Gastrocnemius medialis (tissue), 4 donors: ENCODE measurements around the gene CYP27A1.
A peak's percentile ranks its signal among the peaks of the same experiment; 100 is the strongest.

ENCODE experiments used
- POLR2A ChIP-seq, 2 donors: fragments of 450-650 bp; IDR thresholded peaks; one replicate each; pipeline ENCODE4 v1.6.1; 2017; ENCODE audit warnings: antibody characterized with exemption in 2 of 2, mild to moderate bottlenecking in 2 of 2, moderate library complexity in 2 of 2
- TF ChIP-seq, protein P1 (sequence below), 5 experiments: fragments of 450-650 bp in 3 of 5; fragments of 200-600 bp in 2 of 5; sonication (generic) in 2 of 5; IDR thresholded peaks in 4 of 5; conservative IDR thresholded peaks in 1 of 5; 1 replicate in 4 of 5; 2 replicates in 1 of 5; pipeline ENCODE4 v1.5.1; 2016 to 2019; ENCODE audit warnings: antibody characterized with exemption in 5 of 5, mild to moderate bottlenecking in 3 of 5, moderate library complexity in 3 of 5

- TF ChIP-seq, protein P1, sequence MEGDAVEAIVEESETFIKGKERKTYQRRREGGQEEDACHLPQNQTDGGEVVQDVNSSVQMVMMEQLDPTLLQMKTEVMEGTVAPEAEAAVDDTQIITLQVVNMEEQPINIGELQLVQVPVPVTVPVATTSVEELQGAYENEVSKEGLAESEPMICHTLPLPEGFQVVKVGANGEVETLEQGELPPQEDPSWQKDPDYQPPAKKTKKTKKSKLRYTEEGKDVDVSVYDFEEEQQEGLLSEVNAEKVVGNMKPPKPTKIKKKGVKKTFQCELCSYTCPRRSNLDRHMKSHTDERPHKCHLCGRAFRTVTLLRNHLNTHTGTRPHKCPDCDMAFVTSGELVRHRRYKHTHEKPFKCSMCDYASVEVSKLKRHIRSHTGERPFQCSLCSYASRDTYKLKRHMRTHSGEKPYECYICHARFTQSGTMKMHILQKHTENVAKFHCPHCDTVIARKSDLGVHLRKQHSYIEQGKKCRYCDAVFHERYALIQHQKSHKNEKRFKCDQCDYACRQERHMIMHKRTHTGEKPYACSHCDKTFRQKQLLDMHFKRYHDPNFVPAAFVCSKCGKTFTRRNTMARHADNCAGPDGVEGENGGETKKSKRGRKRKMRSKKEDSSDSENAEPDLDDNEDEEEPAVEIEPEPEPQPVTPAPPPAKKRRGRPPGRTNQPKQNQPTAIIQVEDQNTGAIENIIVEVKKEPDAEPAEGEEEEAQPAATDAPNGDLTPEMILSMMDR (IDR thresholded peaks at IDR 0.05 in 4 of 5, conservative IDR thresholded peaks at IDR 0.05 in 1 of 5): no peak
- TF ChIP-seq POLR2A (IDR thresholded peaks at IDR 0.05): peak; percentile 11 to 70
These were observed 23.7 kb downstream of the CYP27A1 start for GRCh38 chr2:218805627-218806026.
